ENCODE measurements around the gene NFATC2.

DNA sequence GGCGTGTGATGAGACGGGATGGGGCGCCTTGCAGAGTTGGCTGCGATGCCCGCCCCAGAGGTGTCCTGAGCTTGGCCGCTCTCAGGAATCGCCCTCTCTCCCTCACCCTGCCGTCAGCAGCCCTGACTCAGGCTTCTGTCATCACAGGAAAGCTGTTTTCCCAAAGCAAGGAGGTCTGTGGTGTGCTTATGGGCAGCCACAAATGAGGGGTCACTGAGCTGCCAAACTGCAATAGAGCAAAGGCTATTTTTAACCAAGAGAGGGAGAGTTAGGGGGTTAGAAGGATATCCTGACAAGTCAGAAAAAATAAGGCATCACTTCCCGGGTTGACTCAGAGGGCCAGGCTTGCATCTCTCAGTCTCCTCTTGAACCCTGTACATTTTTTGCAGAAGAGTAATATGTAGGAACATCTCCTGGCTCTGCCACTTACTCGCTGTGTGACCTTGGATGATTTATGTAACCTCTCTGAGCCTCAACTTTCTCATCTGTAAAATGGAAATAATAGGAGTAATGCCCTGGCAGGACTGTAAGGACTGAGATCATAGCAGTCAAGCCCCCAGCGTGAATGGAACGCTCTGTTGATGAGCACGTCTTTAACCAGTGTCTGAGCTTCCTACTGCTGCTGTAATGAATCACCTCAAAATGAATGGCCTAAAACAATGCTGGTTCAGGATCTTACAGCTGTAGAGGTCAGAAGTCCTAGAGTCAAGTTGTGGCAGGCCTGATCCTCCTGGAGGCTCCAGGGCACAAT lies 181.9 kb downstream of the NFATC2 start:
- TF ChIP-seq POLR2A (IDR thresholded peaks at IDR 0.05; ENCODE audit: low read length) (no peak), GATA1 (IDR thresholded peaks at IDR 0.05; ENCODE audit: low read depth, low read length) (no peak)
